Endodermal cell (in vitro differentiated cells): ENCODE measurements around the gene TMEM121B. TPM values are rescaled to one million over a fixed set of nuclear protein-coding genes. Genes with fewer than 3 reads are reported as not detected.

Source experiments
- DNase-seq: peaks from one replicate; pipeline ENCODE4 v3.0.0-alpha.2; 2017
- H3K27ac ChIP-seq: 2 replicates; pipeline ENCODE4 v1.5.1; 2013; ENCODE audit warnings: mild to moderate bottlenecking, low read depth, low read length, moderate library complexity
- H3K27me3 ChIP-seq: 2 replicates; pipeline ENCODE4 v1.6.1; 2013; ENCODE audit warnings: mild to moderate bottlenecking, low read length, moderate library complexity; ENCODE audit not compliant: insufficient read depth, control insufficient read depth, poor library complexity, severe bottlenecking
- H3K36me3 ChIP-seq: 2 replicates; pipeline ENCODE4 v1.7.0; 2013; ENCODE audit warnings: mild to moderate bottlenecking, low read length, moderate library complexity; ENCODE audit not compliant: control insufficient read depth, insufficient read depth
- H3K4me1 ChIP-seq: one replicate; pipeline ENCODE4 v1.7.0; 2013; ENCODE audit warnings: low read length; ENCODE audit not compliant: control insufficient read depth, insufficient read depth
- H3K4me3 ChIP-seq: 2 replicates; pipeline ENCODE4 v1.5.1; 2013; ENCODE audit warnings: mild to moderate bottlenecking, low read length, moderate library complexity
- H3K9ac ChIP-seq: 2 replicates; pipeline ENCODE4 v1.6.1; 2013; ENCODE audit warnings: mild to moderate bottlenecking, low read length, moderate library complexity; ENCODE audit not compliant: poor library complexity, severe bottlenecking; ENCODE audit errors: extremely low read depth
- H3K9me3 ChIP-seq: 2 replicates; pipeline ENCODE4 v1.6.1; 2013; ENCODE audit warnings: mild to moderate bottlenecking, low read length, moderate library complexity; ENCODE audit not compliant: control insufficient read depth
- H3K27ac Mint-ChIP-seq: 2 replicates; pipeline ENCODE4 v1.8.0; 2020; ENCODE audit warnings: mixed read lengths
- H3K27me3 Mint-ChIP-seq: 2 replicates; pipeline ENCODE4 v1.8.0; 2021; ENCODE audit warnings: mild to moderate bottlenecking, mixed read lengths; ENCODE audit not compliant: insufficient read depth
- H3K36me3 Mint-ChIP-seq: 2 replicates; pipeline ENCODE4 v1.8.0; 2020; ENCODE audit warnings: low read depth, mixed read lengths
- H3K4me1 Mint-ChIP-seq: 2 replicates; pipeline ENCODE4 v1.8.0; 2020; ENCODE audit warnings: mixed read lengths
- H3K4me3 Mint-ChIP-seq: 2 replicates; pipeline ENCODE4 v1.8.0; 2020; ENCODE audit warnings: mild to moderate bottlenecking, moderate library complexity, mixed read lengths
- H3K9me3 Mint-ChIP-seq: 2 replicates; pipeline ENCODE4 v1.8.0; 2020; ENCODE audit warnings: mild to moderate bottlenecking, mixed read lengths
- CTCF ChIP-seq: fragments of 200-600 bp; sonication (generic); conservative IDR thresholded peaks from 2 replicates; pipeline ENCODE4 v1.5.0; 2021; ENCODE audit warnings: antibody characterized with exemption, mild to moderate bottlenecking
- WGBS, 2 experiments: methylation state at CpG; one replicate each; pipeline versions ENCODE4 v1.1.5 to v1.1.7; 2013; ENCODE audit warnings: missing lambda C conversion rate in 2 of 2, mixed read lengths in 1 of 2; ENCODE audit not compliant: insufficient coverage in 1 of 2, insufficient read length in 1 of 2; 5-methylcytosine and 5-hydroxymethylcytosine counted together
- total RNA-seq, 2 donors: library from RNA; stranded (reverse); fragmentation: NEBNext Ultra II Directional in 1 of 2; extraction: Animal tissue kit (Norgen Biotek cat#: 25700) in 1 of 2; gene quantifications; 2 replicates in 1 of 2; 3 replicates in 1 of 2; pipeline ENCODE4 v1.2.1, GENCODE V29; 2021

Gene TMEM121B
- total RNA-seq, 2 donors from 2014 or later: 8.9 to 10.9 TPM

GRCh38 chr22:17143826-17144225 lies 22.7 kb upstream of the TMEM121B start:
- Mint-ChIP-seq H3K4me1 (no peaks in the 10 kb centered on the region), H3K36me3 (peaks cover 43% of the 10 kb centered on the region), H3K27ac (peak overlapping the region; percentile 56), H3K9me3 (no peaks in the 10 kb centered on the region), H3K4me3 (no peak overlapping the region), H3K27me3 (no peaks in the 10 kb centered on the region)
- no peaks in the 10 kb centered on the region for H3K9me3 ChIP-seq
- WGBS, 2 experiments: 94 to 96% methylated on average over 8 of the region's 8 CpGs
- H3K9ac ChIP-seq: no peak overlapping the region
- DNase-seq: no peak
- no peak overlapping the region for H3K4me3 ChIP-seq
- no peak for TF ChIP-seq CTCF
- H3K4me1 ChIP-seq: no peaks in the 10 kb centered on the region
- H3K27ac ChIP-seq: no peak overlapping the region
- no peaks in the 10 kb centered on the region for H3K27me3 ChIP-seq
- peaks cover 50% of the 10 kb centered on the region for H3K36me3 ChIP-seq

GRCh38 chr22:17143101-17143500 lies 21.9 kb upstream of the TMEM121B start:
- TF ChIP-seq CTCF: no peak
- Mint-ChIP-seq H3K4me3 (no peak overlapping the region), H3K27ac (no peak overlapping the region), H3K9me3 (no peaks in the 10 kb centered on the region), H3K4me1 (no peaks in the 10 kb centered on the region), H3K27me3 (no peaks in the 10 kb centered on the region), H3K36me3 (peaks cover 43% of the 10 kb centered on the region)
- Histone ChIP-seq H3K9me3 (no peaks in the 10 kb centered on the region), H3K4me3 (no peak overlapping the region), H3K27ac (no peak overlapping the region), H3K4me1 (no peaks in the 10 kb centered on the region), H3K36me3 (peaks cover 47% of the 10 kb centered on the region), H3K9ac (no peak overlapping the region), H3K27me3 (no peaks in the 10 kb centered on the region)
- 97 to 100% methylated on average over 3 to 8 of the region's 9 CpGs for WGBS, 2 experiments
- DNase-seq: no peak

GRCh38 chr22:17140826-17141766 lies 19.9 kb upstream of the TMEM121B start:
- Mint-ChIP-seq H3K36me3 (peaks cover 46% of the 10 kb centered on the region), H3K27ac (no peak overlapping the region), H3K4me1 (no peaks in the 10 kb centered on the region), H3K4me3 (no peak overlapping the region), H3K27me3 (no peaks in the 10 kb centered on the region), H3K9me3 (no peaks in the 10 kb centered on the region)
- no peak for TF ChIP-seq CTCF
- no peaks in the 10 kb centered on the region for H3K27me3 ChIP-seq
- H3K27ac ChIP-seq: no peak overlapping the region
- H3K4me1 ChIP-seq: no peaks in the 10 kb centered on the region
- no peaks in the 10 kb centered on the region for H3K9me3 ChIP-seq
- no peak overlapping the region for H3K9ac ChIP-seq
- DNase-seq: no peak
- H3K4me3 ChIP-seq: no peak overlapping the region
- WGBS, 2 experiments: 94 to 100% methylated on average over 4 to 9 of the region's 9 CpGs
- H3K36me3 ChIP-seq: peaks cover 37% of the 10 kb centered on the region
